ENCODE results near the gene TAX1BP1. TPM values are rescaled to one million over a fixed set of nuclear protein-coding genes. Genes with fewer than 3 reads are reported as not detected.

TAX1BP1 gene
- total and polyA plus RNA-seq, 4 donors = 35.7 to 57.1 (median 52.9) TPM

GRCh38 chr7:27795977-27796376 lies 56.0 kb downstream of the TAX1BP1 start:
- Histone ChIP-seq H3K36me3 (ENCODE audit: control insufficient read depth in 4 of 4, insufficient read depth in 3 of 4, low read depth in 1 of 4, low read length in 3 of 4) (peaks cover 4 to 31% (median 30%) of the 10 kb centered on the region in 4 donors), H3K27me3 (ENCODE audit: control insufficient read depth in 4 of 4, insufficient read depth in 4 of 4, low read length in 3 of 4) (no peaks in the 10 kb centered on the region), H3K27ac (ENCODE audit: low read depth in 1 of 2, low read length in 2 of 2) (no peak overlapping the region), H3K9ac (ENCODE audit: low read depth in 1 of 2, low read length in 2 of 2) (no peak overlapping the region), H3K9me3 (ENCODE audit: control insufficient read depth in 4 of 4, low read length in 3 of 4) (no peaks in the 10 kb centered on the region), H3K4me1 (ENCODE audit: control insufficient read depth in 4 of 4, insufficient read depth in 4 of 4, low read length in 3 of 4) (no peaks in the 10 kb centered on the region), H3K4me3 (ENCODE audit: low read depth in 1 of 3, low read length in 3 of 3) (no peak overlapping the region)
- no peak for TF ChIP-seq REST (IDR thresholded peaks at IDR 0.05)
- 96% methylated on average over 1 of the region's 1 CpG for WGBS
- no peak for DNase-seq (ENCODE audit: low spot score)

GRCh38 chr7:27799212-27799611 lies 59.2 kb downstream of the TAX1BP1 start:
- H3K27me3 ChIP-seq (ENCODE audit: control insufficient read depth in 4 of 4, insufficient read depth in 4 of 4, low read length in 3 of 4) = no peaks in the 10 kb centered on the region

More at GRCh38 chr7:27799212-27799611, 59.2 kb downstream of the TAX1BP1 start:
- Histone ChIP-seq H3K4me1 (ENCODE audit: control insufficient read depth in 4 of 4, insufficient read depth in 4 of 4, low read length in 3 of 4) (peaks cover 0 to 5% (median 1%) of the 10 kb centered on the region in 4 donors), H3K36me3 (ENCODE audit: control insufficient read depth in 4 of 4, insufficient read depth in 3 of 4, low read depth in 1 of 4, low read length in 3 of 4) (peaks cover under 1 to 22% (median 15%) of the 10 kb centered on the region in 4 donors), H3K4me3 (ENCODE audit: low read depth in 1 of 3, low read length in 3 of 3) (no peak overlapping the region), H3K9ac (ENCODE audit: low read depth in 1 of 2, low read length in 2 of 2) (no peak overlapping the region), H3K9me3 (ENCODE audit: control insufficient read depth in 4 of 4, low read length in 3 of 4) (no peaks in the 10 kb centered on the region), H3K27ac (ENCODE audit: low read depth in 1 of 2, low read length in 2 of 2) (no peak overlapping the region)
- 98% methylated on average over 2 of the region's 2 CpGs for WGBS
- TF ChIP-seq TAF1 (conservative IDR thresholded peaks at IDR 0.05) (no peak), HNF4A (conservative IDR thresholded peaks at IDR 0.05) (no peak), EGR1 (IDR thresholded peaks at IDR 0.05; ENCODE audit: low read depth in 2 of 2) (no peak), NR2F2 (IDR thresholded peaks at IDR 0.05) (no peak), YY1 (IDR thresholded peaks at IDR 0.05) (no peak), FOXA2 (IDR thresholded peaks at IDR 0.05) (no peak), JUND (IDR thresholded peaks at IDR 0.05) (no peak), FOXA1 (IDR thresholded peaks at IDR 0.05) (no peak), SP1 (IDR thresholded peaks at IDR 0.05) (no peak), RAD21 (IDR thresholded peaks at IDR 0.05) (no peak), RXRA (IDR thresholded peaks at IDR 0.05) (no peak), GABPA (IDR thresholded peaks at IDR 0.05 in 1 of 2, conservative IDR thresholded peaks at IDR 0.05 in 1 of 2) (no peak), REST (IDR thresholded peaks at IDR 0.05) (no peak), ATF3 (IDR thresholded peaks at IDR 0.05) (no peak), CTCF (IDR thresholded peaks at IDR 0.05; ENCODE audit: low read depth, low read length, missing input control) (no peak), ZBTB33 (IDR thresholded peaks at IDR 0.05) (no peak)
- DNase-seq (ENCODE audit: low spot score) = no peak

Data from liver (tissue), 9 donors.